Measurements from ENCODE around the gene FAR1.

DNA sequence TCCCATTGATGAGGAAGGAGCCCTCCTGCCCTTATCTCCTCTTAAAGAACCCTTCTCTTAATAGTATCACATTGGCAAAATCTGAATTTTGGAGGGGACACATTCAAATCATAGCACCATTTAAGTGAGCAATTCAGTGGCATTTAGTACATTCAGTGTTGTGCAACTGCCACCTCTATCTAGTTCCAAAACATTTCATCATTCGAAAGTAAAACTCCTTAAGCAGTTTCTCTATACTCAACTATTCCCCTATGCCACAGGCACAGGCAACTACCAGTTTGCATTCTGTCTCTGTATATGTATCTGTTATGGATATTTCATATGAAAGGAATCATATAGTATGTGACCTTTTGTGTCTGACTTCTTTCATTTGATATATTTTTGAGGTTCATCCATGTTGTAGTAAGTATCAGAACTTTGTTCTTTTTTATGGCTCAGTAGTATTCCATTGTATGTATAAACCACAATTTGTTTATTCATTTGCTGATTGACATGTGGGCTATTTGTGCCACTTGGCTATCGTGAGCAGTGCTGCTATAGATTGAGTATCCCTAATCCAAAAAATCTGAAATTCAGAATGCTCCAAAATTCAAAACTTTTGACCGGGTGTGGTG is 22.9 kb downstream of the FAR1 start:
- TF ChIP-seq CTCF (IDR thresholded peaks at IDR 0.05; ENCODE audit: poor library complexity, severe bottlenecking): no peak
- no peak for TF ChIP-seq POLR2AphosphoS5 (IDR thresholded peaks at IDR 0.05)
- TF ChIP-seq EZH2 (IDR thresholded peaks at IDR 0.05; ENCODE audit: borderline replicate concordance, insufficient read depth, low read length, poor library complexity, severe bottlenecking): no peak
- TF ChIP-seq EP300 (conservative IDR thresholded peaks at IDR 0.05; ENCODE audit: poor library complexity, severe bottlenecking): no peak
- no peak for TF ChIP-seq SMC3 (conservative IDR thresholded peaks at IDR 0.05; ENCODE audit: poor library complexity)
- no peak for TF ChIP-seq RAD21 (conservative IDR thresholded peaks at IDR 0.05)
- no peak for TF ChIP-seq MXI1 (conservative IDR thresholded peaks at IDR 0.05; ENCODE audit: poor library complexity, severe bottlenecking)
- TF ChIP-seq TAF1 (IDR thresholded peaks at IDR 0.05; ENCODE audit: low read depth): no peak
- TF ChIP-seq, protein P1, sequence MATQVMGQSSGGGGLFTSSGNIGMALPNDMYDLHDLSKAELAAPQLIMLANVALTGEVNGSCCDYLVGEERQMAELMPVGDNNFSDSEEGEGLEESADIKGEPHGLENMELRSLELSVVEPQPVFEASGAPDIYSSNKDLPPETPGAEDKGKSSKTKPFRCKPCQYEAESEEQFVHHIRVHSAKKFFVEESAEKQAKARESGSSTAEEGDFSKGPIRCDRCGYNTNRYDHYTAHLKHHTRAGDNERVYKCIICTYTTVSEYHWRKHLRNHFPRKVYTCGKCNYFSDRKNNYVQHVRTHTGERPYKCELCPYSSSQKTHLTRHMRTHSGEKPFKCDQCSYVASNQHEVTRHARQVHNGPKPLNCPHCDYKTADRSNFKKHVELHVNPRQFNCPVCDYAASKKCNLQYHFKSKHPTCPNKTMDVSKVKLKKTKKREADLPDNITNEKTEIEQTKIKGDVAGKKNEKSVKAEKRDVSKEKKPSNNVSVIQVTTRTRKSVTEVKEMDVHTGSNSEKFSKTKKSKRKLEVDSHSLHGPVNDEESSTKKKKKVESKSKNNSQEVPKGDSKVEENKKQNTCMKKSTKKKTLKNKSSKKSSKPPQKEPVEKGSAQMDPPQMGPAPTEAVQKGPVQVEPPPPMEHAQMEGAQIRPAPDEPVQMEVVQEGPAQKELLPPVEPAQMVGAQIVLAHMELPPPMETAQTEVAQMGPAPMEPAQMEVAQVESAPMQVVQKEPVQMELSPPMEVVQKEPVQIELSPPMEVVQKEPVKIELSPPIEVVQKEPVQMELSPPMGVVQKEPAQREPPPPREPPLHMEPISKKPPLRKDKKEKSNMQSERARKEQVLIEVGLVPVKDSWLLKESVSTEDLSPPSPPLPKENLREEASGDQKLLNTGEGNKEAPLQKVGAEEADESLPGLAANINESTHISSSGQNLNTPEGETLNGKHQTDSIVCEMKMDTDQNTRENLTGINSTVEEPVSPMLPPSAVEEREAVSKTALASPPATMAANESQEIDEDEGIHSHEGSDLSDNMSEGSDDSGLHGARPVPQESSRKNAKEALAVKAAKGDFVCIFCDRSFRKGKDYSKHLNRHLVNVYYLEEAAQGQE (IDR thresholded peaks at IDR 0.05; ENCODE audit: borderline replicate concordance): no peak
